Neural progenitor cell (in vitro differentiated cells): ENCODE measurements around the gene USP49. TPM values are rescaled to one million over a fixed set of nuclear protein-coding genes. Genes with fewer than 3 reads are reported as not detected.
A peak's percentile ranks its signal among the peaks of the same experiment; 100 is the strongest.

ENCODE experiments used
- DNase-seq: peaks from one replicate; pipeline ENCODE4 v3.0.0-alpha.2; 2016; ENCODE audit warnings: low spot score
- H2AFZ ChIP-seq: fragments of 200-600 bp; sonication (generic); replicated peaks from 2 replicates; pipeline ENCODE4 v1.6.1; 2016; ENCODE audit warnings: antibody characterized with exemption
- H3F3A ChIP-seq: fragments of 200-600 bp; sonication (generic); 2 replicates; pipeline ENCODE4 v1.6.1; 2016; ENCODE audit warnings: antibody characterized with exemption, low read depth
- H3K27ac ChIP-seq: fragments of 200-600 bp; sonication (generic); 2 replicates; pipeline ENCODE4 v1.5.1; 2016; ENCODE audit warnings: mild to moderate bottlenecking
- H3K27me3 ChIP-seq: fragments of 200-600 bp; sonication (generic); 2 replicates; pipeline ENCODE4 v1.6.1; 2016; ENCODE audit warnings: mild to moderate bottlenecking, moderate library complexity
- H3K36me3 ChIP-seq: fragments of 200-600 bp; sonication (generic); 2 replicates; pipeline ENCODE4 v1.5.1; 2016
- H3K4me1 ChIP-seq: fragments of 200-600 bp; sonication (generic); 2 replicates; pipeline ENCODE4 v1.6.1; 2016; ENCODE audit warnings: mixed run types
- H3K4me2 ChIP-seq: fragments of 200-600 bp; sonication (generic); 2 replicates; pipeline ENCODE4 v1.6.1; 2016
- H3K4me3 ChIP-seq: fragments of 200-600 bp; sonication (generic); 2 replicates; pipeline ENCODE4 v1.5.1; 2016
- H3K79me2 ChIP-seq: fragments of 200-600 bp; sonication (generic); 2 replicates; pipeline ENCODE4 v1.6.1; 2016; ENCODE audit warnings: low read depth
- H3K9ac ChIP-seq: fragments of 200-600 bp; sonication (generic); 2 replicates; pipeline ENCODE4 v1.6.1; 2016
- H3K9me3 ChIP-seq: fragments of 200-600 bp; sonication (generic); 2 replicates; pipeline ENCODE4 v1.5.1; 2016; ENCODE audit warnings: low read depth
- H4K20me1 ChIP-seq: fragments of 200-600 bp; sonication (generic); 2 replicates; pipeline ENCODE4 v1.6.1; 2016; ENCODE audit warnings: low read depth
- H3K27ac Mint-ChIP-seq: 3 replicates; pipeline ENCODE4 v1.8.0; 2021; ENCODE audit warnings: mixed read lengths
- H3K27me3 Mint-ChIP-seq: 2 replicates; pipeline ENCODE4 v1.8.0; 2022; ENCODE audit warnings: low read depth, mild to moderate bottlenecking, inconsistent platforms, moderate library complexity, mixed read lengths; ENCODE audit not compliant: insufficient read depth
- H3K36me3 Mint-ChIP-seq: 3 replicates; pipeline ENCODE4 v1.8.0; 2021; ENCODE audit warnings: mixed read lengths
- H3K4me1 Mint-ChIP-seq: 3 replicates; pipeline ENCODE4 v1.8.0; 2021; ENCODE audit warnings: mixed read lengths
- H3K4me3 Mint-ChIP-seq: 3 replicates; pipeline ENCODE4 v1.8.0; 2021; ENCODE audit warnings: mild to moderate bottlenecking, moderate library complexity, mixed read lengths
- H3K9me3 Mint-ChIP-seq: 3 replicates; pipeline ENCODE4 v1.8.0; 2020; ENCODE audit warnings: mixed read lengths
- CTCF ChIP-seq: fragments of 200-600 bp; sonication (generic); IDR thresholded peaks from 2 replicates; pipeline ENCODE4 v1.5.1; 2017; ENCODE audit warnings: antibody characterized with exemption, mild to moderate bottlenecking
- EZH2 ChIP-seq: fragments of 200-600 bp; sonication (generic); IDR thresholded peaks from 2 replicates; pipeline ENCODE4 v1.6.1; 2017; ENCODE audit warnings: antibody characterized with exemption, mild to moderate bottlenecking, moderate library complexity
- EZH2phosphoT487 ChIP-seq: fragments of 200-600 bp; sonication (generic); IDR thresholded peaks from 2 replicates; pipeline ENCODE4 v1.6.1; 2017; ENCODE audit warnings: antibody characterized with exemption
- total RNA-seq: library from RNA; depleted of rRNA; stranded (reverse); fragments of >200 nt; gene quantifications from 2 replicates; pipeline ENCODE4 v1.2.3, GENCODE V29; 2015; ENCODE audit warnings: low replicate concordance

USP49 gene
- total RNA-seq, 1 donor from 2014 or later: 25.0 TPM

DNA sequence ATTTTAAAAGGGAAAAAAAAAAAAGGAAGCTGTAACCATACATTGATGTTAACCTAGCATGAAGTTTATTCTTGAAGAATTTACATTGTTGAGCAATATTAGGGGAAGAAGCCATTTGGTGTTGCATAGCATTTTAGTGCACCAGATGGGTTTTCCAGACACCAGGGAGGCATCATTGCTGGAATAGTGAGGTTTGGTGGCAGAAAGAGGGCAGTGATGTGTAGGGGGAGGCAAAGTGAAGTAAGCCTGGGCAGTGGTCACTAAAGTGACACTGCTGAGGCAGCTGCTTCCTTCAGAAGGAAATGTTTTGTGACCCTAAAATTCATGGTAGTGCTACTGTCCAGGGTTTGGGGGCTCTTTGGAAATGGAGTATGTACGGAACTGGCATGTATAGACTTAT is 105.1 kb downstream of the USP49 start:
- Mint-ChIP-seq H3K4me1 (peaks cover 7% of the 10 kb centered on the region), H3K9me3 (no peaks in the 10 kb centered on the region), H3K4me3 (no peak overlapping the region), H3K36me3 (peaks cover 12% of the 10 kb centered on the region), H3K27ac (no peak overlapping the region), H3K27me3 (peaks cover 1% of the 10 kb centered on the region)
- Histone ChIP-seq H3K9me3 (no peaks in the 10 kb centered on the region), H3K27ac (no peak overlapping the region), H3K79me2 (peaks cover 28% of the 10 kb centered on the region), H3K27me3 (peaks cover 11% of the 10 kb centered on the region), H3K4me3 (no peak overlapping the region), H3K36me3 (no peaks in the 10 kb centered on the region), H3K4me1 (no peaks in the 10 kb centered on the region), H3K4me2 (no peak overlapping the region), H2AFZ (no peak overlapping the region), H3F3A (peaks cover 67% of the 10 kb centered on the region), H4K20me1 (no peaks in the 10 kb centered on the region), H3K9ac (no peak overlapping the region)
- TF ChIP-seq CTCF: no peak
- TF ChIP-seq EZH2: no peak
- TF ChIP-seq EZH2phosphoT487: no peak
- DNase-seq: no peak

DNA sequence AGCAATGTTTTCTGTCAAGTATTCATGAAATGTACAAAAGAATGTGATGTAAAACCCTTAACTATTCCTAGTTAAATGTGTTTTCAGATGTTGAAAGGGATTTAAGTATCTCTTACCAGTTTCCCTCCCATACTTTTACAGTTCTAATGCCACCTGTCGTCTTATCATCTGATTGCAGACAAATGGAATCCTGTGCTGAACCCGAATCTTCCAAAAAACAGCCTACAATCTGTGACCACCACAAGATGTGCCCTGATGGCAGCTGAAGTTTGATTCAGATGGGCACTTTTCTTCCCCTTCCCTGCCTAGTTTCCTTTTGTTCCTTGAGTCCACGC is 105.8 kb downstream of the USP49 start:
- H3K27ac ChIP-seq: no peak overlapping the region
- H3K27me3 ChIP-seq: peaks cover 18% of the 10 kb centered on the region
- DNase-seq: no peak
- H3K27ac Mint-ChIP-seq: no peak overlapping the region
- no peaks in the 10 kb centered on the region for H3K36me3 ChIP-seq
- peaks cover 28% of the 10 kb centered on the region for H3K79me2 ChIP-seq
- H2AFZ ChIP-seq: no peak overlapping the region
- TF ChIP-seq CTCF (no peak), EZH2 (no peak), EZH2phosphoT487 (no peak)
- no peaks in the 10 kb centered on the region for H3K9me3 Mint-ChIP-seq
- H3K4me3 ChIP-seq: no peak overlapping the region
- no peaks in the 10 kb centered on the region for H3K4me1 ChIP-seq
- H3K4me3 Mint-ChIP-seq: peak overlapping the region; percentile 98
- peaks cover 2% of the 10 kb centered on the region for H3K27me3 Mint-ChIP-seq
- peaks cover 60% of the 10 kb centered on the region for H3F3A ChIP-seq
- no peaks in the 10 kb centered on the region for H4K20me1 ChIP-seq
- peaks cover 12% of the 10 kb centered on the region for H3K36me3 Mint-ChIP-seq
- H3K9me3 ChIP-seq: no peaks in the 10 kb centered on the region
- no peak overlapping the region for H3K9ac ChIP-seq
- H3K4me1 Mint-ChIP-seq: peaks cover 7% of the 10 kb centered on the region
- no peak overlapping the region for H3K4me2 ChIP-seq

DNA sequence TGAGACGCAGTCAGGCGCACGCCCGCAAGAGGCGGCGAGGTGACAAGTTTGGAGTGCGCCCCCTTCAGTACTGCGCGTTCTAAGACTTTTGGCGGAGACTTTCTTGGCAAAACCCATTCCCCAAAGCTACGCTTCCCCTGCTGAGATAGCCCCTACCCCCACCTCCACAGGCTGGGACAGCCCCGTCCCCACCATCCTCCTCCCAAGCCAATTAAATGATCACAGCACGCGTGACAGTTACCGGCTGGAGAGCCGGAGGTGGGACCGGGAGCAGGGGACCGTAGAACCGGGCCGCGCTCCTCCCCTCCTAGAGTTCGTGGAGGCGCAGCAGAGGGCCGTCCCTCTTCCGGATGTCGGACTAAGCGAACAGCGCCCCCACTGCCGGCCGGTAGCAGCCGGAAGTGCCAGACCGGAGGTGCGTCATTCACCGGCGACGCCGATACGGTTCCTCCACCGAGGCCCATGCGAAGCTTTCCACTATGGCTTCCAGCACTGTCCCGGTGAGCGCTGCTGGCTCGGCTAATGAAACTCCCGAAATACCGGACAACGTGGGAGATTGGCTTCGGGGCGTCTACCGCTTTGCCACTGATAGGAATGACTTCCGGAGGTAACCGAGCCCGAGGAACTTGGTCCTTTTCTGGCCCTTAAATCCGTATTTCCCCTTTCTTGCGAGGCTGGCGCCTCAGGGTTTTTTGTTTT is 107.8 kb downstream of the USP49 start, which contains the start of gene TOMM6:
Gene TOMM6 (plus strand): TSS at position 476 of the 699 bp plus-strand sequence. CDS start 4 bp downstream, at position 480.
- Histone ChIP-seq H4K20me1 (no peaks in the 10 kb centered on the region), H3K36me3 (no peaks in the 10 kb centered on the region), H2AFZ (peak within 1 kb of the TSS; percentile 83), H3K27ac (peak within 1 kb of the TSS; percentile 68), H3K9ac (peak within 1 kb of the TSS; percentile 97), H3K27me3 (peaks cover 24% of the 10 kb centered on the region), H3K4me3 (peak within 1 kb of the TSS; percentile 98), H3K4me1 (no peaks in the 10 kb centered on the region), H3K79me2 (peaks cover 28% of the 10 kb centered on the region), H3K9me3 (no peaks in the 10 kb centered on the region), H3K4me2 (peak within 1 kb of the TSS; percentile 82), H3F3A (peaks cover 53% of the 10 kb centered on the region)
- Mint-ChIP-seq H3K27me3 (peaks cover 2% of the 10 kb centered on the region), H3K36me3 (peaks cover 10% of the 10 kb centered on the region), H3K4me3 (peak within 1 kb of the TSS; percentile 98), H3K27ac (peak within 1 kb of the TSS; percentile 70), H3K9me3 (no peaks in the 10 kb centered on the region), H3K4me1 (peaks cover 7% of the 10 kb centered on the region)
- TF ChIP-seq CTCF: peak; percentile 69
- no peak for TF ChIP-seq EZH2phosphoT487
- TF ChIP-seq EZH2: no peak
- peak; percentile 98 for DNase-seq
